LNCAP (cell line): ENCODE results near the gene AATK.

ENCODE experiments used
- TF ChIP-seq, protein P1 (sequence below): fragments of 450-650 bp; IDR thresholded peaks from 2 replicates; pipeline ENCODE4 v1.5.1; 2017; ENCODE audit warnings: mild to moderate bottlenecking

The AATK gene

DNA sequence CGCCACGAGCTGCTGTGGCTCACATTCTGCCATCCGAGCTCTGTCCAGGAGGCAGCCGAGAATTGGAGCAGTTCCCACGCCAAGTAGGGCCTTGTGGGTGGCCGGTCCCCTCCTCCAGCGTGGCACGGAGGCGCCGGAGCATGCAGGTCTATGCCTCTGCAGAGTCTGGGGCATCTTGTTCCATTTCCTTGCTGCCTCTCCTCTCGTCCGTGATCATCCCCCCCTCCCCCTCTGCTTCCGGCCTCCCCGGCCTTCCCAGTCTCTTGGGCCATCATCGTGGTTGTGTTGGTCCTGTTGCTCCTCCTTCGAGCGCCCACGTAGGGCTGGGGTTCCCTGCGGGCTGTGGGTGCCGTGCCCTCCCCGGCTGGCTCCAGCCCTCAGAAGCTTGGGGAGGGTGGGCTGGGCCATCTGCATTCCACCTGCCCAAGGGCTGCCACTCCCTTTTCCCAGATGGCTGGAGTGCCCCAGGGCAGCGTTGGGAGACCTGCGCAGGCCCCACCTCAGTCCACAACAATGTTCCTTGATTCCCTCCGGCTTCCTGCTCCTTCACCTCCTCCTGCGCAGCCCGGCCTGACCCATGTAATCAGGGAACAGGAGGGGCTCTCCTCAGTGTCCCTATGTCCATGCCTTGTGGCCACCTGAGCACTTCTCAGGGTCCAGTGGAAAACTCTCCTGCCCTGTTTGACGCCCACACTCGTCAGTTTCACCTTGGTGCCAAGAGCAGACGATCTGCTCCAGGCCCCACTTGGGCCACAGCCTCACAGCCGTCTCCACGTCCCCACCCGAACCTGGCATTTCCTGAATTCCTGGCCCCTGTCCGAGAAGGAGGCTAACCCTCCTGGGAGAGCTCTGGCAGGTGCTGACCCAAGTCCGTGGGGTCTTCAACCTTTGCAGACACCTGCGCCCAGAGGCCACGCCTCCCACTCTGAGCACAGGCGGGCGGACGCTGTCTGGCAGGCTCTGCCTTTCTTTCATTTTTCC lies 94.0 kb downstream of the AATK start:
- TF ChIP-seq, protein P1, sequence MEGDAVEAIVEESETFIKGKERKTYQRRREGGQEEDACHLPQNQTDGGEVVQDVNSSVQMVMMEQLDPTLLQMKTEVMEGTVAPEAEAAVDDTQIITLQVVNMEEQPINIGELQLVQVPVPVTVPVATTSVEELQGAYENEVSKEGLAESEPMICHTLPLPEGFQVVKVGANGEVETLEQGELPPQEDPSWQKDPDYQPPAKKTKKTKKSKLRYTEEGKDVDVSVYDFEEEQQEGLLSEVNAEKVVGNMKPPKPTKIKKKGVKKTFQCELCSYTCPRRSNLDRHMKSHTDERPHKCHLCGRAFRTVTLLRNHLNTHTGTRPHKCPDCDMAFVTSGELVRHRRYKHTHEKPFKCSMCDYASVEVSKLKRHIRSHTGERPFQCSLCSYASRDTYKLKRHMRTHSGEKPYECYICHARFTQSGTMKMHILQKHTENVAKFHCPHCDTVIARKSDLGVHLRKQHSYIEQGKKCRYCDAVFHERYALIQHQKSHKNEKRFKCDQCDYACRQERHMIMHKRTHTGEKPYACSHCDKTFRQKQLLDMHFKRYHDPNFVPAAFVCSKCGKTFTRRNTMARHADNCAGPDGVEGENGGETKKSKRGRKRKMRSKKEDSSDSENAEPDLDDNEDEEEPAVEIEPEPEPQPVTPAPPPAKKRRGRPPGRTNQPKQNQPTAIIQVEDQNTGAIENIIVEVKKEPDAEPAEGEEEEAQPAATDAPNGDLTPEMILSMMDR, result no peak

DNA sequence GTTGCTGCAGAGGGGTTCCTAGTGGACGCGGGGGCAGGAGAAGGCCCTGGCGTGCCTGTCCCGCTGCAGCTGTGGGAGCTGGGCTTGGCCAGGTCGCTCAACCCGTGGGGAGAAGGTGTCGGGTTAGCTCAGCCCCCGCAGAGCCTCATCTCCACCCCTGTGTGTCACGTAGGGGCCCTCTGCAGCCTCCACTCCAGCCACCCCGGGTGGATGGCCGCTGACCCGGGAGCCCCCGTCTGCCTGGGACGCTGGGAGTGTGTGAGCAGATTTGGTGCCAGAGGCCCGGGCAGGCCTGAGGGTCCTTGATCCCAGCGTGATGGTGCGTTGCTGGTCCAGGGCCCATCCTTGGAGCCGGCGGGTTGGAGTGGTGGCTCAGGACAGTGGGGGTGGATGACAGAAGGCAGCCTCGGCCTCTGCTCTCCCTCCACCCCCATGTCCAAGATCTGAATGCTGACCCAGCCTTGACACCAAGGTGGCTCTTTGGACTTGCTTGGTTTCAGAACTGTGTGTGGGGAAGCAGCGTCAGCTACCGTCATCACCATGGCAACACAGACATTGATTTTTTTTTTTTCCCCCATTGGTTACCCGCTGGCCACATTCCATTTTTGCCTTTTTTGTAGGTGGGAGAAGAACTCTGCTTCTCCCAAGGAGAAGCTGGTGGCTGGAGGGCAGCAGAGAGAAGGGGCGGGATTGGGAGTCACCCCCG lies 95.3 kb downstream of the AATK start:
- TF ChIP-seq, protein P1, result no peak

DNA sequence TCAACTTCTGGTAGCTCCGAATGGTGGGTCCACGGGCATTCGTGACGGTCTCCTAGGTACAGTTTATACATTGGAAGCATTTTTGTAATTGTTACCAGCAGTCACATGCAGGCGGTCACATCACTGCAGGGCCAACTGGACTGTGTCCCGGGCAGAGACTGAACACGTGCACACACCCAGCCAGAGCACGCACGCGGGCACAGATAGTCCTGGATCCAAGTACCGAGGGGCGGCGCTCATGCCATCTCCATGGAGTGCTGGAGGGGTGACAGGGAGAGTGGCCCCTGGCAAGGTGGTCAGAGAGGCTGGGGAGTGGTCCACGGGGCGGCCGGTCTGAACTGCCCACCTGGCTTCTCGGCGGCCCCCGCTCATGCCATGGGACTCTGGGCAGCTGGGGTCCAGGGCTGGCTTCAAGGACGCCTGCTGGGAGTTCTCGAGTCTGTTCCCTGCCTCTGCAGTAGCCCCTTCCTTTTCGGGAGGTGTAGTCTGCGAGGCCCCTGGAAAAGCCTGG lies 96.8 kb downstream of the AATK start:
- TF ChIP-seq, protein P1, result no peak

DNA sequence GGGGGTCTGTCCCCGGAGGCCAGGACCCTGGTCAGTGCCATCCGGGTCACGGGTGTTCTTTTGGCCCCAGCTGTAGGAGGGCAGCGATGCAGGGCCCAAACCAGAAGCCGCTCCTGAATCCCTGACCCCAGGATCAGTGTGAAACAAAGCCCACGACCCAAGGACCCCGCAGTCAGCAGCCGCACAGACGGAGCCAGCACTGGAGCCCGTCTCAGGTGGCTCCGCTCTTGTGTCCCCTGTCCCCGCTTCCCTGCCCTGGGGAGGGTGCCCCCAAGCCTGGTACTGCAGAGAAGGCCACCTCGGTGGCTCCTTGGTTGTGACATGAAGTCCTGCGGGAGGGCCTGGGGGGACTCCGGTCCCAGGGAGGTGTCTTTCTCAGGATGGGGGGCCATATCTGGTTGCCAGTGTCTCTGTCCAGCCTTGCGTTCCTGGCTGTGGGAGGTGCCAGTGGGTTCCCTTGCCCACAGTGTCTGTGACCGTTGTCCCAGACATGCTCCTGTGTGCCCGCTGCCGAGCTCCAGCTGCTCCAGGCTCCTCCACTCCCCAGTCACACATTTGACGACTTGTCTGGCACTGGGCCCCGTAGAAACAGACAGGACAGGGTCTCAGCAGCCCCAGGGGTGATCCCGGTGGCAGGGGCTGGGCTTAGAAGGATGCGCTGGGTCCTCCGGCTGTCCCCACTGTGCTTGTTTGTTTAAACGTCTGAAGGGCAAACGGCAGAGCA lies 97.4 kb downstream of the AATK start:
- TF ChIP-seq, protein P1, result no peak

DNA sequence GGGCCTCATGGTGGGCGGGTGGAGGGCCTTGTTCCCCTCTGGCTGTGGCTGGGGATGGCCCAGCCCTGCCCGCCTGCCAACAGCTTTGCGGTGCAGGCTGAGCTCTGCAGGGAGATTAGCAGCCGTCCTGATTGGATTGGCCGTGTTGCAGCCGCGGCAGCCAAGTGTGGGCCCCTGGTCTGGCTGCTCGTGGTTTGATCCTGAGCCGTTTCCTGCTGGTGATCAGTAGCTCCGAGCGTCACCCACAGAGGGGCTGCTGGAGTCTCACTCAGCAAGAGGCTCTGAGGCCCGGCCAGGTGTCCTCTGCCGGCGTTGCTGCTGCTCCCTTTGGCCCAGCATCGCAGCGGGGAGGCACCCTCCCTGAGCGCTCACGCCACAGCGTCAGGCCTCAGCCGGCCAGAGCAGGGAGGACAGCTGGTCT lies 98.6 kb downstream of the AATK start:
- TF ChIP-seq, protein P1, result no peak
